Fibroblast of mammary gland (primary cell): ENCODE results near the gene OR6M1.

ENCODE experiments used
- DNase-seq: peaks from one replicate; pipeline ENCODE4 v3.0.0-alpha.2; 2010; ENCODE audit warnings: low read depth
- H3K4me3 ChIP-seq: 2 replicates; pipeline ENCODE4 v1.5.1; 2011; ENCODE audit warnings: low read depth, mild to moderate bottlenecking, low read length, moderate library complexity; ENCODE audit not compliant: control insufficient read depth
- TF ChIP-seq, protein P1 (sequence below): conservative IDR thresholded peaks from 2 replicates; pipeline ENCODE4 v1.5.1; 2011; ENCODE audit warnings: low read depth, low read length, inconsistent platforms; ENCODE audit not compliant: control insufficient read depth, insufficient read depth

Gene OR6M1

DNA sequence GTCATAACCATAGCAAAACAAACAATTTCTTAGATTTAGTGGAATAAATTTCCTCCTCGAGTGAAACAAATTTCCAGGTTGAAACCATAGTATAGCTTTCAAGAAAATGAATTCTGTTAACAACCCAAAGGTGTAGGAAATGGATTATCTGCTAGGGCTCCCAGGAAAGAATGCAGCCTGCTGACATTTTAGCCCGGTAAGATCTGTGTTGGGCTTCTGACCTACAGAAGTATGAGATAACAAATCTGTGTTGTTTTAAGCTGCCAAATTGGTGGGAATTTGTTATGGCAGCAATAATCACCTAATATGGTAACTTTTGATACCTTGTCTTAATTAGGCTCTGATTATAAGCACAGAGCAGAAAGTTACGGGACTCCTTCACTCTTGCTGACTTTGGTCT, 32.0 kb upstream of the OR6M1 start:
- no peak overlapping the region for H3K4me3 ChIP-seq
- no peak for DNase-seq
- TF ChIP-seq, protein P1, sequence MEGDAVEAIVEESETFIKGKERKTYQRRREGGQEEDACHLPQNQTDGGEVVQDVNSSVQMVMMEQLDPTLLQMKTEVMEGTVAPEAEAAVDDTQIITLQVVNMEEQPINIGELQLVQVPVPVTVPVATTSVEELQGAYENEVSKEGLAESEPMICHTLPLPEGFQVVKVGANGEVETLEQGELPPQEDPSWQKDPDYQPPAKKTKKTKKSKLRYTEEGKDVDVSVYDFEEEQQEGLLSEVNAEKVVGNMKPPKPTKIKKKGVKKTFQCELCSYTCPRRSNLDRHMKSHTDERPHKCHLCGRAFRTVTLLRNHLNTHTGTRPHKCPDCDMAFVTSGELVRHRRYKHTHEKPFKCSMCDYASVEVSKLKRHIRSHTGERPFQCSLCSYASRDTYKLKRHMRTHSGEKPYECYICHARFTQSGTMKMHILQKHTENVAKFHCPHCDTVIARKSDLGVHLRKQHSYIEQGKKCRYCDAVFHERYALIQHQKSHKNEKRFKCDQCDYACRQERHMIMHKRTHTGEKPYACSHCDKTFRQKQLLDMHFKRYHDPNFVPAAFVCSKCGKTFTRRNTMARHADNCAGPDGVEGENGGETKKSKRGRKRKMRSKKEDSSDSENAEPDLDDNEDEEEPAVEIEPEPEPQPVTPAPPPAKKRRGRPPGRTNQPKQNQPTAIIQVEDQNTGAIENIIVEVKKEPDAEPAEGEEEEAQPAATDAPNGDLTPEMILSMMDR: no peak

DNA sequence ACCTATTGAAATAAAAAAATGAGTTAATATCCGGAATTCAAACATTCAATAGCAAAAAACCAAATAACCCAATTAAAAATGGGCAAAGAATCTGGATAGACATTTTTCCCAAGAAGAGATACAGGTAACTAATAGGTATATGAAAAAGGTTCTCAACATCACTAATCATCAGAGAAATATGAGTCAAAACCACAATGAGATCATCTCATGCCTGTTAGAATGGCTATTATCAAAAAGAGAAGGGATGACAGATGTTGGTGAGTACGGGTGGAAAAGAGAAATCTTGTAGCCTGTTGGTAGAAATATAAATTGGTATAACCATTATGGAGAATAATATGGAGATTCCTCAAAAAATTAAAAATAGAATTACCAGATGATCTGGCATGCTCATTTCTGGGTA, 26.9 kb upstream of the OR6M1 start:
- TF ChIP-seq, protein P1: no peak
- H3K4me3 ChIP-seq: no peak overlapping the region
- DNase-seq: no peak

DNA sequence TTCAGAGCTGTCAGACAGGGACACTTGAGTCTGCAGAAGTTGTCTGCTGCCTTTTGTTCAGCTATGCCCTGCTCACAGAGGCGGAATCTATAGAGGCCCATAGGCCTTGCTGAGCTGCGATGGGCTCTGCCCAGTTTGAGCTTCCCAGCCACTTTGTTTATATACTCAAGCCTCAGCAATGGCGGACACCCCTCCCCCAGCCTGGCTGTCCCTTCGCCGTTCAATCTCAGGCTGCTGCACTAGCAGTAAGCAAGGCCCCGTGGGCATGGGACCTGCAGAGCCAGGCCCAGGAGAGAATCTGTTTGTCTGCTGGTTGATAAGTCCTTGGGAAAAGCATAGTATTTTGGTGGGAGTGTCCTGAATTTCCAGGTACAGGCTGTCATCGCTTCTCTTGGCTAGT, 23.6 kb upstream of the OR6M1 start:
- H3K4me3 ChIP-seq: no peak overlapping the region
- TF ChIP-seq, protein P1: no peak
- DNase-seq: no peak

DNA sequence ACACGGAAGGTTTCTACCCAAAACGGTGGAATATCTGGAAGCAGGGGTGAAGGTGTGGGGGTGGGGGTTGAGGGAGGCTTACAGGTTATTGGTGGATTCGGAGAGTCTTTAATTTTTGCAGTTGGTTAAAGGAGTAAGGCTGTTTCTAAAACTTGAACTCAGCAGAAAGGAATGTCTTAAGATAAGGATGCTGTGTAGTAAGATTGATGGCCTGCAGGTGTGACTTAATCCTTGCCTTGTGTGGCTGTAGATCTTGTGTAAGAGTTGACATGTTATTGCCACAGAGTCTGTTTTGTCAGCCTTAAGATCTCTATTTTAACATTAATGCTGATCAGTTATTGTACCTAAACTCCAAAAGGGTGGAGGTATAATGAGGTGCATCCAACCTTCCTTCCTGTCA, 16.4 kb upstream of the OR6M1 start:
- no peak for DNase-seq
- H3K4me3 ChIP-seq: no peak overlapping the region
- TF ChIP-seq, protein P1: no peak

DNA sequence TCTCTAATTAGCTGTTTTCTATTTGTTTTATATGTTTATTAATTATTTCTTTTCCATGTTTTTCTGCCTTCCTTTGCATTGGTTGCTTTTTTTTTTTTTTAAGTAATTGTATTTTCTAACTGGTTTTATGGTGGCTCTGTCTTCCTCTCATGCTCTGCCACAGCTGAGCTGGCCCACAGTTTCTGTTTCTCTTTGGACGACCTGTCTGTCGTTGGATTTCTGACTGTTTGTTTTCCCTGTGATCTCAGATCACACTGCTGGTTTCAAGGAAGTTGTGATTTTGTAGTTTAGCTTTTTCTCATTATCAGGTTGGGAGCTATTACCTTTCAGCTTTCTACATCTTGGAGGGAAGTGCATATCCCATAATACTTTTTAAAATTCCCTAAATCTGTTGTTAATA, 15.9 kb upstream of the OR6M1 start:
- no peak overlapping the region for H3K4me3 ChIP-seq
- DNase-seq: no peak
- TF ChIP-seq, protein P1: no peak

DNA sequence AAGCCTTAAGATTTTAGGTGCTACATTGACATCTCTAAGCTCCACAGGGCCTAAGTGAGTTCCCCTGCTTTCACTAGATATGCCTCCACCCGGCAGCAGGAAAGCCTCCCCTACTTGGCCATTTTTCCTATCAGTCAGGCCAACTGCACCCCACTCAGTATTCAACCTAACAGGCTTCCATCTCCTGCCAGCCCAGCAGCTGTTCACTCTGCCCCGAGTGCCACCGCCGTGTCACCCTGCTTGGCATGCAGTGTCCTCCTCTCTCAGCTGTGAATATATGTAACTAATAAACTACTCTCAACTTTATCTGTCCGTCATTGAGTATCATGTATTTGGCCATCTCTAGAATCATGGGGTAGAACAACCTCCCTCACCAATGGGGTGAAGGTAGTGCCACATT, 9.0 kb upstream of the OR6M1 start:
- no peak for DNase-seq
- no peak overlapping the region for H3K4me3 ChIP-seq
- TF ChIP-seq, protein P1: no peak

DNA sequence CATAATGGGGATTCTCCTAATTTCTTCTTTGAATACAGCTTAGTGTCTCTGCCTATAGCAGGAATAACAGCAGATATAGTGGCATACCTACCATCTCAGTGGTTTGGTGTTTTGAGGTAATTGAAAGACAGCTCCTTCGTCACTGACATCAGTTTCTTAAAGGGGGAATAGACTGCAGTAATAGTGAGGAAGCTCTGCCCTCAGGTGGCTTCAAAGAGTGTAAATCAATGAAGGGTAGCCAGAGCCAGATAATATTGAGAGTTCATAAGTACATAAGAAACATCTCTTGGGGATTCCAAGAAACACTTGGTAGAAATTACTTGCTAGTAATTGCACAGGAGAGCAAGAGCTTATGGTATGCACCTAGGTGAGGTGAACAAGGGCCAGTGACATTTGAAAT, 4.4 kb downstream of the OR6M1 start:
- TF ChIP-seq, protein P1: no peak
- no peak overlapping the region for H3K4me3 ChIP-seq
- no peak for DNase-seq
